ENCODE results near the gene ARAP2.
A peak's percentile ranks its signal among the peaks of the same experiment; 100 is the strongest.

The ARAP2 gene

GRCh38 chr4:36164900-36165630 is 79.2 kb downstream of the ARAP2 start:
- Histone ChIP-seq H3K4me2 (ENCODE audit: insufficient read depth, low read length) (no peak overlapping the region), H3K4me1 (ENCODE audit: insufficient read depth, low read length) (no peaks in the 10 kb centered on the region), H3K9ac (ENCODE audit: low read depth, low read length) (no peak overlapping the region), H3K79me2 (ENCODE audit: insufficient read depth, low read length) (no peaks in the 10 kb centered on the region), H3K4me3 (ENCODE audit: low read depth in 1 of 2, low read length in 2 of 2) (no peak overlapping the region), H3K27ac (ENCODE audit: low read length) (no peak overlapping the region), H3K9me3 (ENCODE audit: insufficient read depth, low read length, severe bottlenecking) (no peaks in the 10 kb centered on the region), H4K20me1 (ENCODE audit: insufficient read depth, low read length) (no peaks in the 10 kb centered on the region), H3K36me3 (ENCODE audit: insufficient read depth, low read length) (peaks cover 43% of the 10 kb centered on the region), H3K27me3 (ENCODE audit: insufficient read depth, low read length, poor library complexity) (no peaks in the 10 kb centered on the region), H2AFZ (ENCODE audit: low read depth, low read length) (no peak overlapping the region)
- TF ChIP-seq, protein P1, sequence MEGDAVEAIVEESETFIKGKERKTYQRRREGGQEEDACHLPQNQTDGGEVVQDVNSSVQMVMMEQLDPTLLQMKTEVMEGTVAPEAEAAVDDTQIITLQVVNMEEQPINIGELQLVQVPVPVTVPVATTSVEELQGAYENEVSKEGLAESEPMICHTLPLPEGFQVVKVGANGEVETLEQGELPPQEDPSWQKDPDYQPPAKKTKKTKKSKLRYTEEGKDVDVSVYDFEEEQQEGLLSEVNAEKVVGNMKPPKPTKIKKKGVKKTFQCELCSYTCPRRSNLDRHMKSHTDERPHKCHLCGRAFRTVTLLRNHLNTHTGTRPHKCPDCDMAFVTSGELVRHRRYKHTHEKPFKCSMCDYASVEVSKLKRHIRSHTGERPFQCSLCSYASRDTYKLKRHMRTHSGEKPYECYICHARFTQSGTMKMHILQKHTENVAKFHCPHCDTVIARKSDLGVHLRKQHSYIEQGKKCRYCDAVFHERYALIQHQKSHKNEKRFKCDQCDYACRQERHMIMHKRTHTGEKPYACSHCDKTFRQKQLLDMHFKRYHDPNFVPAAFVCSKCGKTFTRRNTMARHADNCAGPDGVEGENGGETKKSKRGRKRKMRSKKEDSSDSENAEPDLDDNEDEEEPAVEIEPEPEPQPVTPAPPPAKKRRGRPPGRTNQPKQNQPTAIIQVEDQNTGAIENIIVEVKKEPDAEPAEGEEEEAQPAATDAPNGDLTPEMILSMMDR (IDR thresholded peaks at IDR 0.05; ENCODE audit: borderline replicate concordance, extremely low read depth, low read length, poor library complexity, severe bottlenecking) = no peak
- no peak for TF ChIP-seq EZH2 (IDR thresholded peaks at IDR 0.05; ENCODE audit: borderline replicate concordance, low read depth, low read length, severe bottlenecking)
- ATAC-seq (ENCODE audit: insufficient read depth, low read depth) = no peak
- no peak for DNase-seq

- H3K9ac ChIP-seq (ENCODE audit: low read depth, low read length) = no peak overlapping the region
- H4K20me1 ChIP-seq (ENCODE audit: insufficient read depth, low read length) = no peaks in the 10 kb centered on the region
- no peaks in the 10 kb centered on the region for H3K79me2 ChIP-seq (ENCODE audit: insufficient read depth, low read length)
- no peak overlapping the region for H3K27ac ChIP-seq (ENCODE audit: low read length)
- no peak overlapping the region for H3K4me2 ChIP-seq (ENCODE audit: insufficient read depth, low read length)
- peaks cover 62% of the 10 kb centered on the region for H3K36me3 ChIP-seq (ENCODE audit: insufficient read depth, low read length)
- no peak for DNase-seq
- no peak overlapping the region for H3K4me3 ChIP-seq (ENCODE audit: low read depth in 1 of 2, low read length in 2 of 2)
- no peak overlapping the region for H2AFZ ChIP-seq (ENCODE audit: low read depth, low read length)
- no peak for TF ChIP-seq EZH2 (IDR thresholded peaks at IDR 0.05; ENCODE audit: borderline replicate concordance, low read depth, low read length, severe bottlenecking)
- no peaks in the 10 kb centered on the region for H3K27me3 ChIP-seq (ENCODE audit: insufficient read depth, low read length, poor library complexity)
- H3K9me3 ChIP-seq (ENCODE audit: insufficient read depth, low read length, severe bottlenecking) = no peaks in the 10 kb centered on the region
- ATAC-seq (ENCODE audit: insufficient read depth, low read depth) = no peak
- no peaks in the 10 kb centered on the region for H3K4me1 ChIP-seq (ENCODE audit: insufficient read depth, low read length)
Observed at GRCh38 chr4:36163198-36163597, 81.1 kb downstream of the ARAP2 start.

DNA sequence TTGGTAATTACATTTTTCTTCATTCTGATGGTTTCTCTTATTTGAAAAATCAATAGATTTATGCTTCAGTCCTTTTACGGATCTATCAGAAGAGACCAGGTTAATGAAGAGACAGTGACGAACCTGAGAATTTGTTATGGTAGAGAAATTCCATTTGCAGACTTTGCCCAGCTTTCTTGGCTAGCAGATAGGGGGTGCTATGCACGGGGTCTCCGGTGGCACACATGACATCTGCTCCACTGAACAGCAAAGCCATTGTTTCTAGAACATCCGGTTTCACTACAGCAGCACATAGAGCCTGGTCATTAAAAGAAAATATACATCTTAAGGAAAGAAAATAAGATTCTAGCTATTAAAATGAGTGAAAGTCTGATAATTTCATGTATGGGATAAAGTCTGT is 85.1 kb downstream of the ARAP2 start:
- TF ChIP-seq, protein P1 (IDR thresholded peaks at IDR 0.05; ENCODE audit: borderline replicate concordance, extremely low read depth, low read length, poor library complexity, severe bottlenecking) = peak; percentile 48
- TF ChIP-seq EZH2 (IDR thresholded peaks at IDR 0.05; ENCODE audit: borderline replicate concordance, low read depth, low read length, severe bottlenecking) = no peak
- Histone ChIP-seq H3K79me2 (ENCODE audit: insufficient read depth, low read length) (no peaks in the 10 kb centered on the region), H3K4me3 (ENCODE audit: low read depth in 1 of 2, low read length in 2 of 2) (no peak overlapping the region), H2AFZ (ENCODE audit: low read depth, low read length) (no peak overlapping the region), H3K36me3 (ENCODE audit: insufficient read depth, low read length) (peaks cover 63% of the 10 kb centered on the region), H3K4me2 (ENCODE audit: insufficient read depth, low read length) (no peak overlapping the region), H3K9me3 (ENCODE audit: insufficient read depth, low read length, severe bottlenecking) (no peaks in the 10 kb centered on the region), H3K27ac (ENCODE audit: low read length) (no peak overlapping the region), H4K20me1 (ENCODE audit: insufficient read depth, low read length) (no peaks in the 10 kb centered on the region), H3K9ac (ENCODE audit: low read depth, low read length) (no peak overlapping the region), H3K27me3 (ENCODE audit: insufficient read depth, low read length, poor library complexity) (no peaks in the 10 kb centered on the region), H3K4me1 (ENCODE audit: insufficient read depth, low read length) (no peaks in the 10 kb centered on the region)
- DNase-seq (no peak), ATAC-seq (ENCODE audit: insufficient read depth, low read depth) (0 out of 3 replicates have a peak, but pooled peaks have one; percentile 44)

DNA sequence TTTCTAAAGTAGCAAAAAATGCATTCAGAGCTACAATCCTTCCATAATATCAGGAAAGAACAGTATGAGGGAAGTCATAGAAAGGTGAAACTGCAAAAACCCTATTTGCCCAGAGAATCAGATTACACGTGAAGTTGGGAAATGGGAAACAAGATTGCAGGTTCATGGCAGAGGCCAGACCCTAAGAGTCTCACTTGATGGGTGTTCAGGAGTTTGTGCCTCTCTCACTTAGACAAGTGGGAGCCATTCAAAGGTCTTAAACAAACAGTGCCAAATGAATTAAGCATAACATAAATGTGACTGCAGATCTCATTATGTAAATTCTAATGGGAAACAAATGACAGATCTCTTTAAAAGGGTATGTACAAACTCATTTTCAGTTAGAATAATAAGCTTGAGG is 91.6 kb downstream of the ARAP2 start:
- Histone ChIP-seq H4K20me1 (ENCODE audit: insufficient read depth, low read length) (no peaks in the 10 kb centered on the region), H3K79me2 (ENCODE audit: insufficient read depth, low read length) (no peaks in the 10 kb centered on the region), H3K36me3 (ENCODE audit: insufficient read depth, low read length) (peaks cover 43% of the 10 kb centered on the region), H3K27ac (ENCODE audit: low read length) (no peak overlapping the region), H3K9ac (ENCODE audit: low read depth, low read length) (no peak overlapping the region), H3K4me2 (ENCODE audit: insufficient read depth, low read length) (no peak overlapping the region), H3K4me1 (ENCODE audit: insufficient read depth, low read length) (no peaks in the 10 kb centered on the region), H2AFZ (ENCODE audit: low read depth, low read length) (no peak overlapping the region), H3K27me3 (ENCODE audit: insufficient read depth, low read length, poor library complexity) (no peaks in the 10 kb centered on the region), H3K9me3 (ENCODE audit: insufficient read depth, low read length, severe bottlenecking) (no peaks in the 10 kb centered on the region), H3K4me3 (ENCODE audit: low read depth in 1 of 2, low read length in 2 of 2) (no peak overlapping the region)
- TF ChIP-seq, protein P1 (IDR thresholded peaks at IDR 0.05; ENCODE audit: borderline replicate concordance, extremely low read depth, low read length, poor library complexity, severe bottlenecking) = no peak
- TF ChIP-seq EZH2 (IDR thresholded peaks at IDR 0.05; ENCODE audit: borderline replicate concordance, low read depth, low read length, severe bottlenecking) = no peak
- ATAC-seq (ENCODE audit: insufficient read depth, low read depth) (no peak), DNase-seq (no peak)

Measured in DND-41 (cell line).